KOPT-K1 (cell line): ENCODE measurements around the gene SLC15A3.
"Not testable (repeated sequence)": the region's sequence is repeated elsewhere in the genome, so short reads cannot be mapped to it uniquely, and the experiment has no call there.

Experiments
- H3K27ac ChIP-seq: fragments of 200-600 bp; sonication (generic); 2 replicates; pipeline ENCODE4 v1.5.1; 2016; ENCODE audit warnings: antibody characterized with exemption, mild to moderate bottlenecking, low read depth, low read length; ENCODE audit not compliant: poor library complexity, severe bottlenecking
- H3K36me3 ChIP-seq: fragments of 200-600 bp; sonication (generic); 2 replicates; pipeline ENCODE4 v1.5.1; 2017; ENCODE audit warnings: antibody characterized with exemption, mild to moderate bottlenecking, low read length, moderate library complexity; ENCODE audit not compliant: insufficient read depth
- H3K9me3 ChIP-seq: fragments of 200-600 bp; sonication (generic); 2 replicates; pipeline ENCODE4 v1.5.1; 2017; ENCODE audit warnings: antibody characterized with exemption, low read length, mild to moderate bottlenecking; ENCODE audit not compliant: insufficient read depth, poor library complexity, severe bottlenecking

SLC15A3 gene

DNA sequence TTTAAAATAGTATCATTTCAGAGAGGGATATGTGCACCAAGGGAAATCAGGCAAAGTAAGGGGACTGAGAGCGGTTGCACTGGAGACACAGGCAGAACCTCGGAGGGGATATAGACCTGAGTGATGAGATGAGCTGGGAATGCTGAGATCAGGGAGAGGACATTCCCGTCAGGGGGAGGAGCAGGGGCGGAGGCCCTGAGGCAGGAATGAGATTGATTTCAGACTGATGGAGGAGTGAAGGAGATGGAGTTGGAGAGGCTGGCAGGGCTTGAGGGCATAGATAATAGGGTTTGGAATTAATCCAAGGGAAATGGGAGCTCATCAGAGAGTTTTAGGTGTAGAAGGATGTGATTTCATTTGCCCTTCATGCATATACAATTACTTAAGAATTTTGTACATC lies 32.7 kb upstream of the SLC15A3 start:
- H3K9me3 ChIP-seq: no peaks in the 10 kb centered on the region
- no peak overlapping the region for H3K27ac ChIP-seq

DNA sequence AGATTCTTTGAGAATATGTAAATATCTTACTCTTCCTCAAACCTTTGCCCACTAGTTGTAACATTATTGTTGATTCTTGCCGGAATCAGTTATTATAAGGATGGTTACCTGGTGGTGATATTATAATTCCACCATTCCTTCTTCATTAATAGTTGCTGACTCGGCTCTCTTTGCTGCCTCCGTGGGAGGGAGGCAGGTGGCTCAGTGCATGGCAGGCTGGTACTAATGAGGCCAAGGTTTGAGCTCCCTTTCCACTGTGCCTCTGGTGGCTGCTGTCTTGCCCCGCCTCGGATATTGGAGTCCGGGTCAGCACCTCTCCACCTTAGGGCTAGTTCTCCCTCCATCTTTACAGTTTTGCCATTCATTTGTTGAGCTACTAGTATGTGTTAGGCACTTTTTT lies 32.2 kb upstream of the SLC15A3 start:
- peaks cover 39% of the 10 kb centered on the region for H3K36me3 ChIP-seq
- H3K9me3 ChIP-seq: no peaks in the 10 kb centered on the region
- no peak overlapping the region for H3K27ac ChIP-seq

More for the DNA sequence above, 32.7 kb upstream of the SLC15A3 start:
- H3K36me3 ChIP-seq: peaks cover 39% of the 10 kb centered on the region

DNA sequence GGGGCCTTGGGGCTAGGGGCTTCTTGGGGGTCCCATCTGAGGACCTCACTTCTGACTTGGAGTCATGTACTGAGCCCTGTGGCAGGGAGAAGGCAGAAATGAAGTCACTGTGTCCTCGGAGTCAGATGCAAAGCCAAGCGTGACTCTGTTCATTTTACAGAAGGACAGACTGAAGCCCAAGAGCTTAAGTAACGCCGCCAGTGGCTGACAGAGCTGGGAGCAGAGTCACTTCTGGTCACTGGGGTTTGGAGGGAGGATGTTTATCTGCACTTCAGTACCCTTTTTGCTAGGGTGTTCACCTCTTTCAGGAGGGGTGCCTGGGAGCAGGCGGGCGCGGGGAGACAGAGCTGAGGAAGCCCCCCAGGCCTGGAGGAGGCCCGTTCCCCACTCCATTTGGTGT lies 30.2 kb upstream of the SLC15A3 start:
- Histone ChIP-seq H3K36me3 (peaks cover 34% of the 10 kb centered on the region), H3K27ac (no peak overlapping the region), H3K9me3 (no peaks in the 10 kb centered on the region)

DNA sequence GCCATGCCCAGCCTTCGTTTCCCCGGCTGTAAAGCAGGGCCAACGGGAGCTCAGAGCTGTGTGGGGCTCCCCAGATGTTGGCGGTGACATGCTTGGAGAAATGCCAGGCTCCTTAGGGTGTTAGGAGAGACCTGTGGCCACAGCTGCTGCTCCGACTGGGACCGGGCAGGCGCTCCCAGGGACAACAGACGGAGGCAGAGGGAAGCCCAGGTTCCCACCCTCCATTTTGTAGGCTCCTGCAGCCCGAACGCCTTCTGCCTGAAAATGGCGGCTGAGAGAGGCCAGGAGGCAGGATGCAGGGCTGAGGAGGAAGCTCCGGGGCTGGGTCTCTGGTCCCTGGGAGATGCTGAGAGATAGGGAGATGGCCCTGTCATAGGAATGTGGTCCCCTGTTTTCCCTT lies 29.5 kb upstream of the SLC15A3 start:
- no peaks in the 10 kb centered on the region for H3K9me3 ChIP-seq
- no peak overlapping the region for H3K27ac ChIP-seq

DNA sequence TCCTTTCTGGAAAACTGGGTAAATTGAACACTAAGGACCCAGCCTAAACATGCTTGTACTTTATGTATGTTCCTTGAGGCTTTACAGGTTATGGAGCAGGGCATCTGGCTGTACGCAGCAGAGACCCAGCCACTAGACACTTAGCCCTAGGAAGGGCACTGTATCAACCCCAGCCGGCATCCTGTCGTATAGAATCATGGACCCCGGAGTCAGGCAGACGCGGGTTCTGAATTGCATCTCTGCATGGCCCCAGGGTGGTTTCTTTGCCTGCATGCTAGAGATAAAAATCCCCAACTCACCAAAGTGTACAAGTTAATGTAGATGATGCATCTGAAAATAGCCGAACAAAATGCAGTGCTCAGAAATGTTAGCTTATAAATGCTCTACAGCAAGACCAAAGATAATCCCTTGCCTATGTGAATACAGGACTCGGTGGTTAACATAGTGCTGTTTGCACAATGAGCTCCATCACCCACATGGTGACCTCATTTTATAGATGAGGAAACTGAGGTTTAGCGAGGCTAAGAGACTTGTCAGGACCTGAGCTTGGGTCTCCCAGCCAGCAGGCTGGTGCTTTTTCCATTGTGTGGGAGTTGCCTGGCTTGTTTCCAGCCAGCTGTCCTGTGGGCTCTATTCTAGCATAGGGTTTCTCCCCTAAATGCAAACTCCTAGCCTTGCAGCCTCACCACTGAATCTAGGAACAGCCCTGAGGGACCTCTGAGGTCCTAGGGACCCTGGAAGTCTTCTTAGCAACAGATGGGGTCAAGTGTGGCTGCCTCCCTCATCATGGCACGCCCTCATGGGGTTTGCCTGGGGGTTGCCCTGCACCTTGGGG lies 26.8 kb upstream of the SLC15A3 start:
- Histone ChIP-seq H3K36me3 (peaks cover 39% of the 10 kb centered on the region), H3K27ac (peak overlapping the region; percentile 25), H3K9me3 (no peaks in the 10 kb centered on the region)

More for the DNA sequence above, 29.5 kb upstream of the SLC15A3 start:
- H3K36me3 ChIP-seq: peaks cover 37% of the 10 kb centered on the region

DNA sequence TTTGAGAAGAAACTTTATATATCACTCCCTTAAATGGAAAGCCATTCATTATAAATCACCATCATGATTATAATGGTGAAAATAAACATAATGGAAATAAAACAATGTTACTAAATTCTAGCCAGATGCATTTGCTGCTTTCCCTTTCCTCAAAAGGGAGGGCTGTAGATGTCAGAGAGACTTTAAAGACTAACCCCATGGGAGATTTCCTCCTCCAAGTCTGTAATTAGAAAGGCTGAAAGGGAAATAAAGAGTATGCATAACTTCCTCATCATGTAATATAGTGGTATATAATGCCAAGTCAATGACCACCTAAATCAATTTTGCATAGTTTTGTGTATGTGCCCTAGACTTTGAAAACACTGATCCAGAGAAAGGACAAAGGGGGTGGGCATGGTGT lies 25.9 kb upstream of the SLC15A3 start:
- peaks cover 39% of the 10 kb centered on the region for H3K36me3 ChIP-seq
- no peak overlapping the region for H3K27ac ChIP-seq
- H3K9me3 ChIP-seq: no peaks in the 10 kb centered on the region

DNA sequence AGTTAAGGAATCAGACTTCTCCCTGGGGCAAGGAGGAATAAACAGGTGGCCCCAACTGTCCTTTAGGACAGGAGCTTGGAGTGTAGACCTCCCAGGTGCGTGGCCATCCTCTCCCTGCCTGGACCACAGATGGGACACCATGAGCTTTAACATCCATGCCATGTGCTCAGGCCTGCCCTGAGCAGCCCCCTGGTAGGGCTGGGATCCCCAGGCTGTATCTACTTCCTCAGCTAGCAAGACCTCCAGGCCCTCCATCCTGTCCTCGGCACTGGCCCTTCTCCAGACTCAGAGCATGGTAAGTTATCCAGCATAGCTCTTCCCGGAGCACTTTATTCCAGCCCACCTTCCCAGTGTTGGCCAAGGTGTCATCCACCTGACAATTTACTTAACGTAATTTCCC lies 25.2 kb upstream of the SLC15A3 start:
- H3K27ac ChIP-seq: no peak overlapping the region
- H3K9me3 ChIP-seq: no peaks in the 10 kb centered on the region
- peaks cover 36% of the 10 kb centered on the region for H3K36me3 ChIP-seq

DNA sequence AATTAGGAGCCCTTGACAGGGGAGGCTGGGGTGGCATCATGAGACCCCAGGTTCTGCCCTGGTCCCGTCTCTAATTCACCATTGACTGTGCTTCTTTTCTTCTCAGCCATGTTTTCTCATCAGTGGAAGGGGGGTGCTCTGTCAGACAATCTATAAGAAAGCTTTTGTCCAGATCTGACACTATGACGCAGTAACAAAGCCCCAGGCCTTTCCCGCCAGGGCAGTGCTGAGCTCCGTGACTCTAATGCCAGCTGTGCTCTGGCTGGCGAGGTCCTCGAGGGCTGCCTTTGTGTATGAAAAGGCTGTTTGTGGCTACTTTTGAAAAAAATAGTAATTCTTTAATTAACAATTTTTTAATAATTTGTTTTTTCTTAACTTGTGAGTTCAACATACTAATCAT lies 22.8 kb upstream of the SLC15A3 start:
- Histone ChIP-seq H3K36me3 (peaks cover 21% of the 10 kb centered on the region; the same call in 1 of the 2 replicates), H3K9me3 (no peaks in the 10 kb centered on the region), H3K27ac (peak overlapping the region; percentile 92)

DNA sequence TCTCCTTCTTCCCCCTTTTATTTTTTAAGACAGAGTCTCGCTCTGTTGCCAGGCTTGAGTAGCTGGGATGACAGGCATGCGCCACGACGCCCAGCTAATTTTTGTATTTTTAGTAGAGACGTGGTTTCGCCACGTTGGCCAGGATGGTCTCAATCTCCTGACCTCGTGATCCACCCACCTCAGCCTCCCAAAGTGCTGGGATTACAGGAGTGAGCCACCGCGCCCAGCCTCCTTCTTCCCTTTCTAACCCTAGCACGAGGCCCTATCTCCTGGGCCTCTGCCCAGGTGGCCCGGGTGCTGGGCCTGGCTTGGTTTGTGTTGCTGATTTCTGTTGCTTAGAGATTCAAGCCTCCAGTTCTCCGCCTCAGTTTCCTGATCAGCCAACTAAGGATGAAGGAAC lies 22.3 kb upstream of the SLC15A3 start:
- H3K9me3 ChIP-seq: not testable (repeated sequence)
- peaks cover 17% of the 10 kb centered on the region; the same call in 1 of the 2 replicates for H3K36me3 ChIP-seq
- peak overlapping the region; percentile 92 for H3K27ac ChIP-seq

DNA sequence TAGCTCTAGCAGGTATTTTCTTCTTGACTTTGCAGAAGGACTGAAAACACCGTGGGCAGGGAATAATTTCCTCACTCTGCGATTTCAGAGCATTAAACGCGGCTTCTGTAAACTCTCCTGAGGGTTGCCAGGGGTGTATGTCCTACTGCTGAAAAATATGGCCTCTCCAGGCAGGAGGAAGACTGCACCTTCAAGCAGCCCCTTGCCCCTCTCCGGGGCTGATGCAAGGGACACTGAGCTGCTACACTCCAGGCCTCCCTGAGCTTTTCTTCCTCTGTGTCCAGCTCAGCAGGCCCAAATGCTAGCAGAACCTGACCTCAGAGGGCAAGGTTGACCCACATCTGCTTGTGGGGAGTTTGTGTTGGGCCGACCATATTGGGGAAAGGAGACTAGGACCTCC lies 21.7 kb upstream of the SLC15A3 start:
- Histone ChIP-seq H3K36me3 (peaks cover 12% of the 10 kb centered on the region; the same call in 1 of the 2 replicates), H3K9me3 (no peaks in the 10 kb centered on the region), H3K27ac (peak overlapping the region; percentile 92)

DNA sequence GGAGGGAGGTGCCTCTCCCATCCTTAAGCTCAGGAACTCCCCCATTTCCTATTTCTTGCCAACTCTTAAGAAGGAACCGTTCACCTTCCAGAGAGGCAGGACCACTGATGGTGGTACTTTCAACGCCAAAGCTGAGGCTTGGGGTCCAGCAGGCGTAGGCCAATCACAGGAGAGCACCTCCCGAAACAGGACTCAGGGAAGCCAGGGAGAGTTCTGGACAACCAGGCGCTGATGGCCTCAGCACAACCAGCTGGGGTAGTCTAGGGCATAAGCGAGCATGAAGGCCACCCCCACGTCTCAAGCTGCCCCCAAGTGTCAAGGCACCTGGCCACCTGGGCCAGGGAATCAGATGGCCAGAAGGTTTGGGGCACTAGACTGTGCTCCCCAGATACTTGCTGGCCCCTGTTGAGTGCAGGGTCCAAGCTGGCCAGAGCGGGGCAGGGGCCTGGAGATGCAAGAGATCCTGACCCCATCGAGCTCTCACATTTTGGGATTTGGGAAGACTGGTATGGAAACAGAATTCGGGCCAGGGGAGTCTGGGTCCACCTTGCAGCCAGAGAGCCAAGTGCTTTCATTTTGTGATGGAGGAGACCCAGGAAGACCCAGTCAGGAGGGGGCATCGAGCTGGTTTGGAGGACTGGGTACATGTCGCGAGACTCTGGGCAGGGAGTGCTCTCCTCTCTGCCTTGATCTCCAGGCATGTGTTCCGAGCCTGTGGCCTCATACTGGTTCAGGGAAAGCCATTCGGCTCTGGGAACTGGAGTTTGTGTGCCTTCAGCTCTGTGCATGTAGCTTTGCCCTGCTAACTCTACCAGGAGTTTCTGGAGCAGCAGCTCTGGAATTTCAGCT lies 20.4 kb upstream of the SLC15A3 start:
- H3K9me3 ChIP-seq: peaks cover 5% of the 10 kb centered on the region
- H3K36me3 ChIP-seq: peaks cover 5% of the 10 kb centered on the region; the same call in 1 of the 2 replicates
- peak overlapping the region; percentile 92 for H3K27ac ChIP-seq

DNA sequence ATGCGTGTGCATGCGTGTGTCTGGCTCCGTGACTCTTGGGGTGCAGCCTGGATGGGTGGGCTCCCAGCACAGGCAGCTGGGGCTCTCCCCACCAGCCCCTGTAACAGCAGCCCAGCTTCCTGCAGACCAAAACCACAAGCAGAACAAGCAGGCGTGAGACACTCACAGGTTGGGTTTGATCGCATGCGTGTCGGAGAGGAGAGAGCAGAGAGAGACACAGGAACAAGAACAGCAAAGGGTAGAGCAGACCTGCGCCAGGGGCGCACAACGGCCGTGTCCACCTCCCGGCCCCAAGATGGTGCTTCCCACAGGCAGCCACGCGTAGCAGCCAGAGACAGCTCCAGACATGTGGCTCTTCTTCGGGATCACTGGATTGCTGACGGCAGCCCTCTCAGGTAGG lies 19.5 kb upstream of the SLC15A3 start, which contains the start of gene CD6:
Gene CD6 (plus strand): TSS at position 161 of the 400 bp plus-strand sequence. CDS start 186 bp downstream, at position 347.
- H3K27ac ChIP-seq: peak within 1 kb of the TSS; percentile 92
- peaks cover 5% of the 10 kb centered on the region for H3K9me3 ChIP-seq
- 0 out of 2 replicates have a peak, but pooled peaks cover 2% of the 10 kb centered on the region for H3K36me3 ChIP-seq

DNA sequence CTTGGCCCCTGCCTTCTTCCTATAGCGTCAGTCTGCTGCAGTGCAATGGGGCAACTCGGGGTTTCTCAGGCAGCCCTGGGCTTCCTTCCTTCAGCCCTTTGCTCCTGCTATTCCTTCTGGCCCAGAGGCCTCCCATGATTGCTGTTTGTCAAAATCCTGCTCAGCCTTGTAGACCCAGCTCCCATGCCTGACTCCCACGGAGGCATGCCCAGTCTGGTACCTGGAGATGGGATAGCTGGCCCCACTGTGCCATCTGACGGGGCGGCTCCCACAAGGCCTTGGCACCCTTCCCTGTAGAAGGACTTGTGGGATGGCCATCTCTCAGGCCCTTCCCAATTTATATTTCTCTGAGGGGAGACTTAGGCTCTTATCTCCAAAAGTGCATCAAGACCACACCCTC lies 18.9 kb upstream of the SLC15A3 start:
- H3K9me3 ChIP-seq: peaks cover 5% of the 10 kb centered on the region
- no peaks in the 10 kb centered on the region for H3K36me3 ChIP-seq
- peak overlapping the region; percentile 92 for H3K27ac ChIP-seq

DNA sequence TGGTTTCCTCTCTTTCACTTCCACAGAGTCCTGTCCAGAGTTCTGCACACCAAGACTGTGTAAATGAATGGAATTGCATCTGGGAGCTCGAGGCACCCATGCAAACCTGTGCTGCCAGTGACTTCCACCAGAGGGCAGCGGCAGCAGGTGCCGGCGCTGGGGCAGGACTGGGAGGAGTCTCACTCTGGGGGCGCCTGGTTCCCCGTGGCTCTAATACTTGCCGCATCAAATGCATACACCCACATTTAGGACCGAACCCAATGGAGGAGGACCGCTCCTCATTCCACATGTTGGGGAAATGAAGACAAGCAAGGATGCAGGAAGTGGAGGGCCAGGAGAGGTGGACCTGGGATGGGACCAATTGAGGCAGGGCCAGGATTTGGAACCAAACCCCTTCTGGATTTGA lies 18.4 kb upstream of the SLC15A3 start:
- Histone ChIP-seq H3K36me3 (no peaks in the 10 kb centered on the region), H3K27ac (peak overlapping the region; percentile 92)

DNA sequence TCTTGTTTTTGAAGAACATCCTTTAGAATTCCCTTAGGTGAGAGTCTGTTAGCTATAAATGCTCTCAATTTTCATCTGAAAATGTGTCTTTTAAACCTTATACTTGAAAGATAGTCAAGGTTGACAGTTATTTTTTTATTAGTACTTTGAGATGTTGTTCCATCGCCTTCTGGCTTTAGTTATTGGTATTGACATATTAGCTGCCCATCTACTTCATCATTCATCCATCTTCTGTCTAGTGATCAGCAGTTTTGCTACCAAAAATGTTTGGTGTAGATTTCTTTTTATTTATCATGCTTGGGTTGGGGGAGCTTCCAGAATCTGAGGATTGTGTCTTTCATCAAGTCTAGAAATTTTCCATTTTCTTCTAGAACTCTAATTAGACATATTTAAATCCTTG lies 16.2 kb upstream of the SLC15A3 start:
- Histone ChIP-seq H3K27ac (no peak overlapping the region), H3K36me3 (no peaks in the 10 kb centered on the region)

More for the DNA sequence above, 18.4 kb upstream of the SLC15A3 start:
- peaks cover 5% of the 10 kb centered on the region for H3K9me3 ChIP-seq

More for the DNA sequence above, 16.2 kb upstream of the SLC15A3 start:
- peaks cover 5% of the 10 kb centered on the region for H3K9me3 ChIP-seq
